CD4-positive, alpha-beta T cell (primary cell): Measurements from ENCODE around the gene BICDL1. TPM values are rescaled to one million over a fixed set of nuclear protein-coding genes. Genes with fewer than 3 reads are reported as not detected.

Experiments used
- ATAC-seq: fragments of 200-7000 bp; cut with Tn5 transposase; one replicate; pipeline ENCODE4 v1.10.0; 2022; ENCODE audit warnings: mild to moderate bottlenecking; ENCODE audit not compliant: poor library complexity
- CTCF ChIA-PET: fragments of 350-600 bp; sonication (Branson Sonifier 250); formaldehyde crosslinking; loops from one replicate; lab custom pipeline; 2021; ENCODE audit warnings: antibody characterized with exemption, inconsistent platforms; lab: Charles Lee
- POLR2A ChIA-PET: fragments of 350-600 bp; sonication (Branson Sonifier 250); formaldehyde crosslinking; loops from one replicate; lab custom pipeline; 2021; ENCODE audit warnings: antibody characterized with exemption, inconsistent platforms; lab: Charles Lee
- DNase-seq, 14 experiments: peaks; one replicate each; pipeline ENCODE4 v3.0.0-alpha.2; 2013 to 2020; ENCODE audit warnings: mixed read lengths in 2 of 14
- H3K27ac ChIP-seq, 2 donors: one replicate each; pipeline versions ENCODE4 v1.5.1 to v1.7.0; 2013; ENCODE audit warnings: low read length in 2 of 2, low read depth in 1 of 2, mild to moderate bottlenecking in 1 of 2
- H3K27me3 ChIP-seq, 2 experiments: 1 replicate in 1 of 2; 2 replicates in 1 of 2; pipeline versions ENCODE4 v1.6.1 to v1.7.0; 2013; ENCODE audit warnings: low read length in 2 of 2, control low read depth in 1 of 2, mild to moderate bottlenecking in 1 of 2, moderate library complexity in 1 of 2; ENCODE audit not compliant: insufficient read depth in 2 of 2, control insufficient read depth in 1 of 2
- H3K36me3 ChIP-seq: one replicate; pipeline ENCODE4 v1.6.1; 2013; ENCODE audit warnings: low read length, control low read depth; ENCODE audit not compliant: insufficient read depth
- H3K4me1 ChIP-seq: one replicate; pipeline ENCODE4 v1.6.1; 2013; ENCODE audit warnings: low read length, control low read depth; ENCODE audit not compliant: insufficient read depth
- H3K4me3 ChIP-seq: one replicate; pipeline ENCODE4 v1.5.1; 2013; ENCODE audit warnings: mild to moderate bottlenecking, low read length, moderate library complexity
- H3K9me3 ChIP-seq, 2 experiments: 1 replicate in 1 of 2; 2 replicates in 1 of 2; pipeline versions ENCODE4 v1.6.1 to v1.7.0; 2013; ENCODE audit warnings: low read length in 2 of 2, mild to moderate bottlenecking in 2 of 2, control low read depth in 1 of 2, moderate library complexity in 1 of 2; ENCODE audit not compliant: control insufficient read depth in 1 of 2, insufficient read depth in 1 of 2
- H3K27ac Mint-ChIP-seq: one replicate; pipeline ENCODE4 v1.8.0; 2020; ENCODE audit warnings: mixed read lengths
- H3K27me3 Mint-ChIP-seq: one replicate; pipeline ENCODE4 v1.8.0; 2021; ENCODE audit warnings: mixed read lengths
- H3K36me3 Mint-ChIP-seq: one replicate; pipeline ENCODE4 v1.8.0; 2021; ENCODE audit warnings: low read depth, mixed read lengths
- H3K4me1 Mint-ChIP-seq: one replicate; pipeline ENCODE4 v1.8.0; 2021; ENCODE audit warnings: low read depth, mixed read lengths
- H3K4me3 Mint-ChIP-seq: one replicate; pipeline ENCODE4 v1.8.0; 2020; ENCODE audit warnings: mild to moderate bottlenecking, mixed read lengths
- H3K9me3 Mint-ChIP-seq: one replicate; pipeline ENCODE4 v1.8.0; 2020; ENCODE audit warnings: mixed read lengths
- intact Hi-C, 2 experiments: fragments of 100-400 bp; cut with DNase I in 1 of 2; cut with micrococcal nuclease in 1 of 2; formaldehyde crosslinking; loops; one replicate each; pipeline versions ENCODE4 v1.15.1 to v1.9.0; 2023 to 2025; cut with DNase I, micrococcal nuclease
- total RNA-seq, 174 experiments: library from RNA in 2 of 174; stranded (reverse) in 2 of 174; gene quantifications; one replicate each; pipeline ENCODE4 v1.2.3 and lab custom pipeline; 2021 to 2026
- TF ChIP-seq, protein P1 (sequence below): fragments of 200-600 bp; IDR thresholded peaks from one replicate; pipeline ENCODE4 v1.8.0; 2022; ENCODE audit warnings: antibody characterized with exemption, mild to moderate bottlenecking

The BICDL1 gene
- total RNA-seq, 2 experiments from 2014 or later, result 143 to 146 TPM

DNA sequence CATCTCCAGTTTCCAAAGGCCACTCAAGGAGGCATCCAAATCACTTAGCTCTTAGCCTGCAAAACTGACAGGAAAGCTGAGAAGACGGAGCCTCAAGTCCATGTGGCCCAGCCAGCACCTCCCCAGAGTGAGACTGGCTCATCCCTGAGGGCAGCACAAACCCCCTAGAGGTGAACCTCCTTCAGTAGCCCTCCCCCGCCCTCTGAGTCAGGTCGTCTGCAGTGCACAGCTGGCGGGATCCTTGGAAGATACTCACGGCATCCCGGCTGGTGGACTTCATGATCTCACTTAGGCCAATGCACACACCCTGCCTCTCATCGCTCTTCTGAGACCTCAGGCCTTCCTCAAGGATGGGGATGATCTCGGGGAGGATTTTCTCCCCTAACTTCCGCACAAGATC is 151.6 kb downstream of the BICDL1 start:
- TF ChIP-seq, protein P1, sequence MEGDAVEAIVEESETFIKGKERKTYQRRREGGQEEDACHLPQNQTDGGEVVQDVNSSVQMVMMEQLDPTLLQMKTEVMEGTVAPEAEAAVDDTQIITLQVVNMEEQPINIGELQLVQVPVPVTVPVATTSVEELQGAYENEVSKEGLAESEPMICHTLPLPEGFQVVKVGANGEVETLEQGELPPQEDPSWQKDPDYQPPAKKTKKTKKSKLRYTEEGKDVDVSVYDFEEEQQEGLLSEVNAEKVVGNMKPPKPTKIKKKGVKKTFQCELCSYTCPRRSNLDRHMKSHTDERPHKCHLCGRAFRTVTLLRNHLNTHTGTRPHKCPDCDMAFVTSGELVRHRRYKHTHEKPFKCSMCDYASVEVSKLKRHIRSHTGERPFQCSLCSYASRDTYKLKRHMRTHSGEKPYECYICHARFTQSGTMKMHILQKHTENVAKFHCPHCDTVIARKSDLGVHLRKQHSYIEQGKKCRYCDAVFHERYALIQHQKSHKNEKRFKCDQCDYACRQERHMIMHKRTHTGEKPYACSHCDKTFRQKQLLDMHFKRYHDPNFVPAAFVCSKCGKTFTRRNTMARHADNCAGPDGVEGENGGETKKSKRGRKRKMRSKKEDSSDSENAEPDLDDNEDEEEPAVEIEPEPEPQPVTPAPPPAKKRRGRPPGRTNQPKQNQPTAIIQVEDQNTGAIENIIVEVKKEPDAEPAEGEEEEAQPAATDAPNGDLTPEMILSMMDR, result no peak
- Mint-ChIP-seq H3K27me3 (no peaks in the 10 kb centered on the region), H3K4me3 (no peak overlapping the region), H3K36me3 (peaks cover 96% of the 10 kb centered on the region), H3K9me3 (no peaks in the 10 kb centered on the region), H3K4me1 (no peaks in the 10 kb centered on the region), H3K27ac (no peak overlapping the region)
- intact Hi-C loops, result no loop called here
- Histone ChIP-seq H3K4me1 (no peaks in the 10 kb centered on the region), H3K4me3 (no peak overlapping the region), H3K27me3 (no peaks in the 10 kb centered on the region), H3K9me3 (no peaks in the 10 kb centered on the region), H3K36me3 (peaks cover 93% of the 10 kb centered on the region), H3K27ac (no peak overlapping the region)
- DNase-seq (no peak), ATAC-seq (no peak)
- POLR2A ChIA-PET, result no interaction called here
- CTCF ChIA-PET, result no interaction called here

DNA sequence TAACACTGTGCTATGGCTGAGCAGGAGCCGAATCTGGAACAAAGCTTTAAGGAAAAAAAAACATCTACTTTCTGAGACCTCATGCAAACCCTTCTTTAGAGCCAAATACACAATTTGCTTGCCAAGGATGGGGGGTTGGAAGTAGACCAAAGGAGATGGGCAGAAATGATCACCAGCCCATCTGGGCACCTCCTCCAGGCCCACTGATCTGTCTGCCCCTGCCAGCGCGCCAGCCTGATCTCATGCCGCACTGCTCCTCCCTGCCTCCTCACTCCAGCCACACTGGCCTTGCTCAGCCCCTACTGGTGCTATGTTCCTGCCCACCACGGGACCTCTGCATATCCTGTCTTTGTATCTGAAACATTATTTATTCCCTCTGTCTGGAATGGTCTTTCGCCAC is 152.3 kb downstream of the BICDL1 start:
- intact Hi-C loops, result no loop called here
- no peaks in the 10 kb centered on the region for H3K9me3 Mint-ChIP-seq
- peaks cover 89% of the 10 kb centered on the region for H3K36me3 ChIP-seq
- H3K4me3 Mint-ChIP-seq, result no peak overlapping the region
- no peak overlapping the region for H3K27ac ChIP-seq
- H3K36me3 Mint-ChIP-seq, result peaks cover 91% of the 10 kb centered on the region
- CTCF ChIA-PET, result no interaction called here
- no peaks in the 10 kb centered on the region for H3K9me3 ChIP-seq
- no peak overlapping the region for H3K27ac Mint-ChIP-seq
- H3K27me3 Mint-ChIP-seq, result no peaks in the 10 kb centered on the region
- TF ChIP-seq, protein P1, result no peak
- no peak for DNase-seq
- no peak for ATAC-seq
- POLR2A ChIA-PET, result no interaction called here
- no peak overlapping the region for H3K4me3 ChIP-seq
- no peaks in the 10 kb centered on the region for H3K27me3 ChIP-seq
- H3K4me1 ChIP-seq, result no peaks in the 10 kb centered on the region
- H3K4me1 Mint-ChIP-seq, result no peaks in the 10 kb centered on the region

GRCh38 chr12:120142231-120142877 is 153.3 kb downstream of the BICDL1 start:
- Histone ChIP-seq H3K4me1 (no peaks in the 10 kb centered on the region), H3K9me3 (no peaks in the 10 kb centered on the region), H3K27ac (no peak overlapping the region), H3K4me3 (no peak overlapping the region), H3K36me3 (peaks cover 89% of the 10 kb centered on the region), H3K27me3 (no peaks in the 10 kb centered on the region)
- DNase-seq, result no peak
- Mint-ChIP-seq H3K9me3 (no peaks in the 10 kb centered on the region), H3K36me3 (peaks cover 88% of the 10 kb centered on the region), H3K27ac (no peak overlapping the region), H3K27me3 (no peaks in the 10 kb centered on the region), H3K4me1 (no peaks in the 10 kb centered on the region), H3K4me3 (no peak overlapping the region)
- ATAC-seq, result no peak
- TF ChIP-seq, protein P1, result no peak
- intact Hi-C loops, result no loop called here
- ChIA-PET CTCF (no interaction called here), POLR2A (no interaction called here)

Other genes with a start within 250 kb of the BICDL1 start
- 1 to 10 TPM; 1.3 to 1.9 TPM for gene CIT, start 111.9 kb upstream of the BICDL1 start, total RNA-seq
- gene RAB35, start 127.5 kb downstream of the BICDL1 start, total RNA-seq, result 10 to 100 TPM; 49.7 to 53.8 TPM
- gene GCN1, start 205.5 kb downstream of the BICDL1 start, total RNA-seq, result 100 to 1,000 TPM; 121 to 128 TPM
- gene RPLP0, start 211.9 kb downstream of the BICDL1 start, total RNA-seq, result 1,000 to 10,000 TPM; 1,997 to 2,075 TPM